ENCODE results near the gene UPB1. TPM values are rescaled to one million over a fixed set of nuclear protein-coding genes. Genes with fewer than 3 reads are reported as not detected.

Gene UPB1
- total and polyA plus RNA-seq, 2 experiments from 2014 or later: 0.39 to 1.6 TPM

- no peak overlapping the region for H3K27ac ChIP-seq
- 82% methylated on average over 8 of the region's 8 CpGs for WGBS (ENCODE audit: low lambda C conversion rate, missing lambda C conversion rate)
- no peaks in the 10 kb centered on the region for H3K9me3 ChIP-seq (ENCODE audit: low read depth)
- H3K4me1 ChIP-seq (ENCODE audit: insufficient read depth): peaks cover 12% of the 10 kb centered on the region
- H3K4me3 ChIP-seq: no peak overlapping the region
- no peaks in the 10 kb centered on the region for H3K27me3 ChIP-seq
- DNase-seq (ENCODE audit: low spot score): no peak
- no peak overlapping the region for H3K4me2 ChIP-seq
- H4K20me1 ChIP-seq (ENCODE audit: insufficient read depth, poor library complexity, severe bottlenecking): peaks cover 33% of the 10 kb centered on the region
- peaks cover 75% of the 10 kb centered on the region for H3K79me2 ChIP-seq
- no peak overlapping the region for H2AFZ ChIP-seq
- TF ChIP-seq EZH2 (IDR thresholded peaks at IDR 0.05; ENCODE audit: borderline replicate concordance): no peak
- no peak for TF ChIP-seq EZH2phosphoT487 (IDR thresholded peaks at IDR 0.05; ENCODE audit: low read depth, severe bottlenecking, unreplicated experiment)
- TF ChIP-seq CTCF (IDR thresholded peaks at IDR 0.05; ENCODE audit: poor library complexity): no peak
- no peaks in the 10 kb centered on the region for H3K9me2 ChIP-seq (replicated peaks; ENCODE audit: insufficient read depth)
- H3K36me3 ChIP-seq (replicated peaks; ENCODE audit: insufficient read depth, low read depth): peaks cover 2% of the 10 kb centered on the region
Measured at GRCh38 chr22:24566899-24567511, 71.9 kb downstream of the UPB1 start.

GRCh38 chr22:24567668-24568067 lies 72.5 kb downstream of the UPB1 start:
- H3K36me3 ChIP-seq (replicated peaks; ENCODE audit: insufficient read depth, low read depth): peaks cover 2% of the 10 kb centered on the region
- 91% methylated on average over 10 of the region's 10 CpGs for WGBS (ENCODE audit: low lambda C conversion rate, missing lambda C conversion rate)

GRCh38 chr22:24571266-24571665 lies 76.1 kb downstream of the UPB1 start:
- H4K20me1 ChIP-seq (ENCODE audit: insufficient read depth, poor library complexity, severe bottlenecking): peaks cover 8% of the 10 kb centered on the region
- no peak overlapping the region for H2AFZ ChIP-seq
- H3K4me1 ChIP-seq (ENCODE audit: insufficient read depth): no peaks in the 10 kb centered on the region
- H3K4me2 ChIP-seq: no peak overlapping the region
- no peaks in the 10 kb centered on the region for H3K9me2 ChIP-seq (replicated peaks; ENCODE audit: insufficient read depth)
- H3K79me2 ChIP-seq: peaks cover 34% of the 10 kb centered on the region
- no peaks in the 10 kb centered on the region for H3K9me3 ChIP-seq (ENCODE audit: low read depth)
- no peaks in the 10 kb centered on the region for H3K27me3 ChIP-seq
- WGBS (ENCODE audit: low lambda C conversion rate, missing lambda C conversion rate): 96% methylated on average over 7 of the region's 7 CpGs
- peaks cover 2% of the 10 kb centered on the region for H3K36me3 ChIP-seq (replicated peaks; ENCODE audit: insufficient read depth, low read depth)
- TF ChIP-seq CTCF (IDR thresholded peaks at IDR 0.05; ENCODE audit: poor library complexity) (no peak), EZH2phosphoT487 (IDR thresholded peaks at IDR 0.05; ENCODE audit: low read depth, severe bottlenecking, unreplicated experiment) (no peak), EZH2 (IDR thresholded peaks at IDR 0.05; ENCODE audit: borderline replicate concordance) (no peak)
- DNase-seq (ENCODE audit: low spot score): no peak
- H3K27ac ChIP-seq: no peak overlapping the region
- no peak overlapping the region for H3K4me3 ChIP-seq

More at GRCh38 chr22:24567668-24568067, 72.5 kb downstream of the UPB1 start:
- peaks cover 30% of the 10 kb centered on the region for H4K20me1 ChIP-seq (ENCODE audit: insufficient read depth, poor library complexity, severe bottlenecking)
- H3K9me2 ChIP-seq (replicated peaks; ENCODE audit: insufficient read depth): no peaks in the 10 kb centered on the region
- H3K9me3 ChIP-seq (ENCODE audit: low read depth): no peaks in the 10 kb centered on the region
- DNase-seq (ENCODE audit: low spot score): no peak
- H3K27ac ChIP-seq: no peak overlapping the region
- no peaks in the 10 kb centered on the region for H3K27me3 ChIP-seq
- no peak overlapping the region for H2AFZ ChIP-seq
- H3K4me3 ChIP-seq: no peak overlapping the region
- peaks cover 68% of the 10 kb centered on the region for H3K79me2 ChIP-seq
- H3K4me2 ChIP-seq: no peak overlapping the region
- peaks cover 12% of the 10 kb centered on the region for H3K4me1 ChIP-seq (ENCODE audit: insufficient read depth)
- TF ChIP-seq CTCF (IDR thresholded peaks at IDR 0.05; ENCODE audit: poor library complexity): no peak
- no peak for TF ChIP-seq EZH2 (IDR thresholded peaks at IDR 0.05; ENCODE audit: borderline replicate concordance)
- TF ChIP-seq EZH2phosphoT487 (IDR thresholded peaks at IDR 0.05; ENCODE audit: low read depth, severe bottlenecking, unreplicated experiment): no peak

Measured in hepatocyte (in vitro differentiated cells).